MG63 (cell line): ENCODE results near the gene MEF2B. TPM values are rescaled to one million over a fixed set of nuclear protein-coding genes. Genes with fewer than 3 reads are reported as not detected.
"Not testable (repeated sequence)": the region's sequence is repeated elsewhere in the genome, so short reads cannot be mapped to it uniquely, and the experiment has no call there.

ENCODE experiments used
- DNase-seq: peaks from one replicate; pipeline ENCODE4 v3.0.0-alpha.2; 2020
- H3K27me3 ChIP-seq: fragments of 250-450 bp; sonication (Bioruptor Pico); 2 replicates; pipeline ENCODE4 v1.5.1; 2020; ENCODE audit warnings: mild to moderate bottlenecking, moderate library complexity
- H3K36me3 ChIP-seq: fragments of 250-450 bp; sonication (Bioruptor Pico); 2 replicates; pipeline ENCODE4 v1.5.1; 2020; ENCODE audit warnings: mild to moderate bottlenecking, moderate library complexity
- H3K4me3 ChIP-seq: fragments of 250-450 bp; sonication (Bioruptor Pico); 2 replicates; pipeline ENCODE4 v1.5.1; 2020; ENCODE audit warnings: mild to moderate bottlenecking, moderate library complexity
- H3K9me3 ChIP-seq: fragments of 250-450 bp; sonication (Bioruptor Pico); 2 replicates; pipeline ENCODE4 v1.5.1; 2020; ENCODE audit warnings: mild to moderate bottlenecking, moderate library complexity
- total RNA-seq: library from RNA; depleted of rRNA; stranded (reverse); fragments of >200 nt; shearing (Covaris generic); gene quantifications from 2 replicates; pipeline ENCODE4 v1.2.3, GENCODE V29; 2014; ENCODE audit warnings: low replicate concordance

Gene MEF2B
- total RNA-seq, 1 experiment from 2014 or later: 2.1 TPM

GRCh38 chr19:19203012-19203856 is 33.2 kb upstream of the MEF2B start, which contains the start of gene NR2C2AP:
Gene NR2C2AP, minus strand, starts transcription at chr19:19203414. Its CDS starts 354 bp downstream, at chr19:19203060.
- Histone ChIP-seq H3K4me3 (peak within 1 kb of the TSS; percentile 84), H3K36me3 (peaks cover 30% of the 10 kb centered on the region)

GRCh38 chr19:19202707-19203011 is 32.6 kb upstream of the MEF2B start:
- no peak for DNase-seq
- Histone ChIP-seq H3K27me3 (peaks cover 16% of the 10 kb centered on the region), H3K36me3 (peaks cover 33% of the 10 kb centered on the region), H3K9me3 (no peaks in the 10 kb centered on the region), H3K4me3 (peak overlapping the region; percentile 84)

More at GRCh38 chr19:19203012-19203856, 33.2 kb upstream of the MEF2B start, which contains the start of gene NR2C2AP:
- Histone ChIP-seq H3K9me3 (no peaks in the 10 kb centered on the region), H3K27me3 (peaks cover 16% of the 10 kb centered on the region)
- peak; percentile 95 for DNase-seq

DNA sequence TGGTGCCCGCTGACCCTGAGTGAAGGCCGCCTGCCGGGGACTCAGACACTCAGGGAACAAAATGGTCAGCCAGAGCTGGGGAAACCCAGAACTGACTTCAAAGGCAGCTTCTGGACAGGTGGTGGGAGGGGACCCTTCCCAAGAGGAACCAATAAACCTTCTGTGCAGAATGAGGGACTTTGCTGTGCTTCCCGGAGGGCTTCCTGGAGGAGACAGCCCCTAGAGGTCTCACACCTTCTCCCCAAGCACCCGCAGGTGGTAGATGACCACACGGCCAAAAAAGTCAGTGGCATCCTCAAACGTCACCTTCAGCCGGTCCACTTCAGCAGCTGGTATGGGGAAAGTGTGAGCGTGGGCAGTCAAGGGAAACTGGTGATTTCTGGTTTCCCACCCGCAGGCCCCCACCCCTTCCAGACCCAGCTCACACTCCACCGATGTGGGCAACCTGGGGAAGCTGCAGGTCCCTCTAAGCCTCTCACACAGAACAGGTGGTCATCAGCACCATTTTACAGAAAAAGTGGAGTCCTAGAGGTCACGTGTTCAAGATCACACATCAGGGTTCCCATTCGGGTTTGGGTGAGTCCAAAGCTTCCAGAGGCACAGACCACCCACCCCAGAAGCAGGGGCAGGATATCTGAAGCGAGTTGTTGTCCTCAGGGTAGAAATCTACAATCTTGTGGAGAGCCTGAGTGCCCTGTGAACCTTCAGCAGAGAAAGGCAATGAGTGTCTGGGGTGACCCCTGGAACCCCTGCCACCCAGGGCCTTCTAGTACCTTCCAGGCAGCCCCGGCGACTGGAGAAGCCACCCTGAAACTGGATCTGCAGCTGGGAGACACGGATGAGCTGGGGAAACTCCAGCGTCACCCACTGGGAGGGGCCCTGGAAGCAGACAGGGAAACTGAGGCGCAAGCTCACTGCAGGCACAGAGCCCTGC is 31.9 kb upstream of the MEF2B start:
- peak overlapping the region; percentile 84 for H3K4me3 ChIP-seq
- peaks cover 16% of the 10 kb centered on the region for H3K27me3 ChIP-seq
- H3K9me3 ChIP-seq: no peaks in the 10 kb centered on the region
- DNase-seq: no peak
- H3K36me3 ChIP-seq: peaks cover 37% of the 10 kb centered on the region

- peak overlapping the region; percentile 90 for H3K4me3 ChIP-seq
- no peak for DNase-seq
These were observed 23.9 kb upstream of the MEF2B start for GRCh38 chr19:19193926-19194325.

GRCh38 chr19:19192910-19193423 is 22.9 kb upstream of the MEF2B start:
- no peak for DNase-seq
- H3K36me3 ChIP-seq: peaks cover 44% of the 10 kb centered on the region
- H3K27me3 ChIP-seq: no peaks in the 10 kb centered on the region
- peak overlapping the region; percentile 90 for H3K4me3 ChIP-seq
- H3K9me3 ChIP-seq: no peaks in the 10 kb centered on the region

More at GRCh38 chr19:19193926-19194325, 23.9 kb upstream of the MEF2B start:
- H3K36me3 ChIP-seq: peaks cover 52% of the 10 kb centered on the region
- no peaks in the 10 kb centered on the region for H3K9me3 ChIP-seq
- H3K27me3 ChIP-seq: no peaks in the 10 kb centered on the region

GRCh38 chr19:19192078-19192882 is 22.2 kb upstream of the MEF2B start, which contains the start of the genes BORCS8 and RFXANK:
Gene BORCS8, minus strand, starts transcription at chr19:19192152. Its CDS starts 35 bp downstream, at chr19:19192117.
Gene RFXANK, plus strand, starts transcription at chr19:19192258. Its CDS starts 1,689 bp downstream, at chr19:19193947.
- H3K9me3 ChIP-seq: no peaks in the 10 kb centered on the region
- H3K27me3 ChIP-seq: no peaks in the 10 kb centered on the region
- peak; percentile 100 for DNase-seq
- peak within 1 kb of the TSS; percentile 90 for H3K4me3 ChIP-seq
- peaks cover 43% of the 10 kb centered on the region for H3K36me3 ChIP-seq

DNA sequence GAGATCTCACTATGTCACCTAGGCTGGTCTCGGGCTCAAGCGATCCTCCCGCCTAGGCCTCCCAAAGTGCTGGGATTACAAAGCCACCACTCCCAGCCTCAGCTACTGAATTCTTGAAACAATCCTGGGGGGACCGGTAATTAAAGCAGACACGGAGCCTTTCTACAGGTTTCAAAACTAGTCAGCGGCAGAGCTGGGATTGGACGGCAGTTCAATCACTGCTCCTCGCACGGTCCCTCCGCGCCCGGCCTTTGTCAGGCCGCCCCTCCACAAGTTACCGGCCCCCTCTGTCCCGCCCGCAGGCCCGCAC is 21.7 kb upstream of the MEF2B start:
- DNase-seq: no peak
- Histone ChIP-seq H3K9me3 (no peaks in the 10 kb centered on the region), H3K36me3 (peaks cover 42% of the 10 kb centered on the region), H3K27me3 (no peaks in the 10 kb centered on the region), H3K4me3 (peak overlapping the region; percentile 90)

DNA sequence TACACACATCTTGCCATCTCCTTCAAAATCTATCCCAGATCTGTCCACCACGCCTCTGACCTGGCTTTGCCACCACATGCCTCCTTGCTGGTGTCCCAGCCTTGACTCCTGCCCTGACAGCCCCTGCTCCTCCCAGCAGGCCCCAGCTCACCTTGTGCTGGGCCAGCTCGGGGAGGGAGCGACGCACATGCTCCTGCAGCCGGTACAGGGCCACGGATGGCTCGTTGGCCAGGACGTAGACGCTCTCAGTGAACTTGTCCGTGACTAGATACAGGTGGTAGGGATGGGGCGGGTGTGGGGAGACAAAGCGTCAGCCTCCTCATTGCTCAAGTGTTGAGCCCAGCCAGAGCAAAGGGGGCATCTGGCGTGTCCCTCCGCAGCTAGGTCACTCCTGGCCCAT is 16.7 kb upstream of the MEF2B start:
- H3K9me3 ChIP-seq: no peaks in the 10 kb centered on the region
- no peak for DNase-seq
- H3K36me3 ChIP-seq: peaks cover 60% of the 10 kb centered on the region
- no peaks in the 10 kb centered on the region for H3K27me3 ChIP-seq
- H3K4me3 ChIP-seq: no peak overlapping the region

DNA sequence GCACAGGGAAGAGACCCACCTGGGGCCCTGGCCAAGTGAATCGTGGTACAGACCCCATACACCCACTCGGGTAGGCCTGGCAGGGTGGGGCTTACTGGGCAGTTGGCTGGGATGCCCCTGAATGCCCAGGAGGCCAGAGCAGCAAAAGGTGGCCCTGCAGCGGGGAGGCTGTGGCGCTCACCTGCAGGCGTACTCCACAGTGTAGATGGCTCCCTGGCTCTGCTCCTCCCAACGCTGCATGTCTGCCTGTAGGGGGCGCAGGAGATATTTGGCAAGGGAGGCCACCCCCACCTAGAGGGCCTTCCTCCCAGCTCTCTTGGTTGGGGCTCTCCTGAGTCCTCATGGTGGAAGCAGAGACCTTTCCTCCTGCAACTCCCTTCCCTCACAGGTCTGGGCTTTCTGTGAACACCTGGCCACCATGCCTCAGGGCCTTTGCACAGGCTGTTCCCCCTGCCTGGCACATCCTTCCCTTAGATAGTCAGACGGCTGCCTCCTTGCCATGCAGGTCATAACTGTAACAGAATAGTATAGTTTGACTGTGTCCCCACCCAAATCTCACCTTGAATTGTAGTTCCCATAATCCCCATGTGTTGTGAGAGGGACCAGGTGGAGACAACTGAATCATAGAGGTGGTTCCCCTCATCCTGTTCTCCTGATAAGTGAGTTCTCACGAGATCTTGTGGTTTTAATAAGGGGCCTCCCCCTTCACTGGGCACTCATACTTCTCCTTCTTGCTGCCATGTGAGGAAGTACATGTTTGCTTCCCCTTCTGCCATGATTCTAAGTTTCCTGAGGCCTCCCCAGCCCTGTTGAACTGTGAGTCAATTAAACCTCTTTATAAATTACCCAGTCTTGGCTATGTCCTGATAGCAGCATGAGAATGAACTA is 16.0 kb upstream of the MEF2B start:
- H3K9me3 ChIP-seq: no peaks in the 10 kb centered on the region
- no peak overlapping the region for H3K4me3 ChIP-seq
- DNase-seq: peak; percentile 46
- peaks cover 63% of the 10 kb centered on the region for H3K36me3 ChIP-seq
- H3K27me3 ChIP-seq: no peaks in the 10 kb centered on the region

GRCh38 chr19:19181488-19181998 is 11.5 kb upstream of the MEF2B start:
- Histone ChIP-seq H3K27me3 (no peaks in the 10 kb centered on the region), H3K36me3 (peaks cover 64% of the 10 kb centered on the region)
- no peak for DNase-seq

DNA sequence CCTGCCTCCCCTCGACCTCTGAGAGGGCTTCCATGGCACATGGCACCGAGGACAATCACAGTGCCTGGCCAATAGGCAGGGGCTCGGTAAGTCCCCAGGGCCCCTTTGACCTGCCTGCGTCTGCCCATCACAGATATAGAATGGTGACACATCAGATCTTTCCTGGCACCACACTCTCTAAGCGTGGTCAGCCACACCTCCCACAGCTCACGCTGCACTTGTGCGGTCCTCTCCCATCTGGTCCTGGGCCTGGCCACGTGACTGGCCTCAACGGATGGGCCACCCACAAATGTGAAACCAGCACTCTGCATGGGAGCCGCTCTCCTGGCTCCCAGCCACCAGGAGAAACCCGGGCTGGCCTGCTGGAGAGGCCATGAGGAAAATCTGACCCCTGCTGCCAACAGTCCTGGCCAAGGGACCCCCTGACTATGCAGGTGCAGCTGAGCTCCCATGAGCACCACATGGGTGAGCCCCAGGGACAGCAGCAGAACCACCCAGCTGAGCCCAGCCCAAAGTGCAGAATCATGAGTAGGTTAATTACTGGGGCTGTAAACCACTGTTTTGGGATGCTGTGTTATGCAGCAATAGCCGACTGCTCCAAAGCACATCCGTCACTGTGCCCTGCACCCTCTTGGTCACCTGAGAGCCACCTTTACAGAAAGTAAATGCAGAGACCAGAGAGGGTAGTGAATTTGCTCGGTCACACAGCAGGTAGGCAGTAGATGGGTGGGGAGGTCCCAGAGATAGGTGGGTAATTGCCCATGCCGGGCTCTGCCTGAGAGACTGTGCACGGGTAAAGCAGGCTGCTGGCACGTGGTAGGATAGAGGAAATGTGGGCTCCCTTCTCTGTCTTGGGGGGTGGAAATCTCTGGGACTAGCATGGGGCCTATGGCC is 9.7 kb upstream of the MEF2B start:
- no peak for DNase-seq
- Histone ChIP-seq H3K9me3 (no peaks in the 10 kb centered on the region), H3K4me3 (no peak overlapping the region), H3K27me3 (no peaks in the 10 kb centered on the region), H3K36me3 (peaks cover 46% of the 10 kb centered on the region)

More at GRCh38 chr19:19181488-19181998, 11.5 kb upstream of the MEF2B start:
- H3K9me3 ChIP-seq: no peaks in the 10 kb centered on the region
- no peak overlapping the region for H3K4me3 ChIP-seq

GRCh38 chr19:19176950-19177349 is 6.9 kb upstream of the MEF2B start:
- no peak overlapping the region for H3K4me3 ChIP-seq
- peak; percentile 20 for DNase-seq
- H3K36me3 ChIP-seq: peaks cover 27% of the 10 kb centered on the region
- H3K27me3 ChIP-seq: no peaks in the 10 kb centered on the region
- H3K9me3 ChIP-seq: no peaks in the 10 kb centered on the region

DNA sequence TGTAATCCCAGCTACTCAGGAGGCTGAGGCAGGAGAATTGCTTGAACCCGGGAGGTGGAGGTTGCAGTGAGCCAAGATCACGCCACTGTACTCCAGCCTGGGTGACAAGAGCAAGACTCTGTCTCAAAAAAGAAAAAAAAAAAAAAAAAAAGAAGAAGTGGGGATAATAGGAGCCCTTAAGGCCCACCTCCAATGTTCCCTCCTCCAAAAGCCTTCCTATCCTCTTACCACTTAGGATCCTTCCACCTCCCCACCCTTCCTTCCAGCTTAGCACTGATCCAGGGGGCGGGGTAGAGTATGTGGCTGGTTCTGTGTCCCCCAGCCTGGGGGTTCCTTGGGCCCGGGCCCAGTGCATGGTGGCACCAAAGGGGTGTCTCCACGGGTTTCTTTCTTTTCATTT is 3.2 kb upstream of the MEF2B start:
- H3K27me3 ChIP-seq, H3K36me3 ChIP-seq, DNase-seq, H3K9me3 ChIP-seq, H3K4me3 ChIP-seq: not testable (repeated sequence)

- H3K27me3 ChIP-seq: no peaks in the 10 kb centered on the region
- H3K9me3 ChIP-seq: no peaks in the 10 kb centered on the region
- DNase-seq: no peak
- H3K36me3 ChIP-seq: no peaks in the 10 kb centered on the region; the same call in 1 of the 2 replicates
- H3K4me3 ChIP-seq: no peak overlapping the region
These were observed 1.9 kb upstream of the MEF2B start for GRCh38 chr19:19171821-19172532.
